Lung (tissue), 12 donors: Measurements from ENCODE around the gene KANSL3. TPM values are rescaled to one million over a fixed set of nuclear protein-coding genes. Genes with fewer than 3 reads are reported as not detected.

Source experiments
- ATAC-seq: fragments of 200-7000 bp; cut with Tn5 transposase; one replicate; pipeline ENCODE4 v1.9.1; 2020; ENCODE audit warnings: moderate number of reproducible peaks; ENCODE audit not compliant: insufficient read depth, low FRiP score
- DNase-seq, 3 donors: peaks; one replicate each; pipeline ENCODE4 v3.0.0-alpha.2; 2013 to 2017
- H3K27ac ChIP-seq, 2 donors: one replicate each; pipeline ENCODE4 v1.5.1; 2013; ENCODE audit warnings: mild to moderate bottlenecking in 2 of 2, moderate library complexity in 2 of 2, control low read depth in 1 of 2, inconsistent platforms in 1 of 2, low read depth in 1 of 2, low read length in 1 of 2
- H3K27me3 ChIP-seq, 3 donors: one replicate each; pipeline ENCODE4 v1.5.1; 2013; ENCODE audit warnings: low read length in 2 of 3; ENCODE audit not compliant: control insufficient read depth in 3 of 3, insufficient read depth in 3 of 3
- H3K36me3 ChIP-seq, 4 donors: one replicate each; pipeline ENCODE4 v1.5.1; 2013; ENCODE audit warnings: low read length in 4 of 4, mild to moderate bottlenecking in 1 of 4, moderate library complexity in 1 of 4; ENCODE audit not compliant: control insufficient read depth in 4 of 4, insufficient read depth in 4 of 4
- H3K4me1 ChIP-seq, 5 donors: one replicate each; pipeline ENCODE4 v1.5.1; 2013; ENCODE audit warnings: low read length in 5 of 5, mild to moderate bottlenecking in 2 of 5, moderate library complexity in 1 of 5; ENCODE audit not compliant: control insufficient read depth in 5 of 5, insufficient read depth in 5 of 5
- H3K4me3 ChIP-seq: one replicate; pipeline ENCODE4 v1.5.1; 2013; ENCODE audit warnings: mild to moderate bottlenecking, control low read depth, moderate library complexity
- H3K9ac ChIP-seq, 2 donors: one replicate each; pipeline ENCODE4 v1.5.1; 2013; ENCODE audit warnings: low read length in 2 of 2, control low read depth in 1 of 2; ENCODE audit not compliant: insufficient read depth in 1 of 2
- H3K9me3 ChIP-seq, 4 donors: one replicate each; pipeline ENCODE4 v1.5.1; 2013; ENCODE audit warnings: low read length in 3 of 4, mild to moderate bottlenecking in 1 of 4, moderate library complexity in 1 of 4; ENCODE audit not compliant: control insufficient read depth in 4 of 4, insufficient read depth in 3 of 4
- CTCF ChIP-seq: IDR thresholded peaks from 2 replicates; pipeline ENCODE4 v1.5.1; 2012; ENCODE audit warnings: mild to moderate bottlenecking; ENCODE audit errors: control extremely low read depth, extremely low read depth
- WGBS, 2 donors: extraction: QIAGEN DNeasy Blood & Tissue Kit; methylation state at CpG; one replicate each; pipeline ENCODE4 v1.1.7; 2013; 5-methylcytosine and 5-hydroxymethylcytosine counted together
- polyA plus RNA-seq, 2 donors: library from polyadenylated mRNA; stranded (reverse); fragments of 200-250 nt; gene quantifications; one replicate each; pipeline ENCODE4 v1.2.1, GENCODE V29; 2013
- total RNA-seq, 2 donors: library from RNA; depleted of rRNA in 1 of 2; stranded (reverse); fragments of >200 nt in 1 of 2; gene quantifications; one replicate each; pipeline ENCODE4 v1.2.1, GENCODE V29; 2014 to 2021
- donor health status: control.
- donor health status: control.
- donor health status: Bipolar disorder and iron deficiency.
- donor health status: healthy.
- donor health status: DM: yes; HTN: yes; CAD: no.

Gene KANSL3
- total and polyA plus RNA-seq, 4 donors: 16.7 to 91.4 (median 33.6) TPM

DNA sequence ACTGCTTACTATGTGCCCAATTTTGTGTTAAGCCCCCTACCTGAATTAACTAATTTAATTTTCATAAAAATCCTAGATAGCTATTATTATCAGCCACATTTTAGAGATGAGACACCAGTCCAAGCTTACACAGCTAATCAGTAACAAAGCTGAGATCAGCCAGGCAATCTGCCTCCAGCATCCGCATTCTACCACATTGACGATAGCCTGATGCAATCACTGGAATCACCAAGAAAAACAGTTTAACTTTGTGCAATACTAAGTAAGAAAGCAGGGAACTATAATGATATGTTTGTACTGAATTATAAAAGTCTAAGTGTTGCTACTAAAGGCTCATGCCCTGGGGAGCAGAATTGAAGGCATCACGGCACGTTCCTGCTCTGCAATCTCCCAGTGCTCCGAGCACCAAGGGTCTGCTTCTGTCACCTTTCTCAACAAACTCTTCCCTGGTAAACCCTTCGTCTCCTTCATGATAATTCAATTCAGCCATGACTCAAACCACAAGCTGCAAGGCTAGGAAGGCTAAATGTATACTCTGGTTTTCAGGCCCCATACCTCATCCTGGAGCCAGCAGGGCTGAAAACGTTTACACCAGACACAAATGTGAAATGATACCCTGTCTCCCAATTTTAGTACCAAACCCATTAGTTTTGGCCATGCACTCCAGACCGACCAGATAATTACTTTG lies 19.4 kb downstream of the KANSL3 start:
- ATAC-seq (peak; percentile 30), DNase-seq (peak in 1 of 3 donors; percentile 22)
- no peak overlapping the region for H3K4me3 ChIP-seq
- H3K4me1 ChIP-seq: peaks cover 0 to 10% (median 0%) of the 10 kb centered on the region in 5 donors
- no peaks in the 10 kb centered on the region for H3K9me3 ChIP-seq
- TF ChIP-seq CTCF: no peak
- H3K36me3 ChIP-seq: peaks cover 16 to 27% (median 24%) of the 10 kb centered on the region in 4 donors
- H3K27ac ChIP-seq: peak overlapping the region in 1 of 2 donors; percentile 76
- H3K27me3 ChIP-seq: no peaks in the 10 kb centered on the region
- H3K9ac ChIP-seq: no peak overlapping the region
- 48 to 78% methylated on average over 8 of the region's 8 CpGs for WGBS, 2 donors

DNA sequence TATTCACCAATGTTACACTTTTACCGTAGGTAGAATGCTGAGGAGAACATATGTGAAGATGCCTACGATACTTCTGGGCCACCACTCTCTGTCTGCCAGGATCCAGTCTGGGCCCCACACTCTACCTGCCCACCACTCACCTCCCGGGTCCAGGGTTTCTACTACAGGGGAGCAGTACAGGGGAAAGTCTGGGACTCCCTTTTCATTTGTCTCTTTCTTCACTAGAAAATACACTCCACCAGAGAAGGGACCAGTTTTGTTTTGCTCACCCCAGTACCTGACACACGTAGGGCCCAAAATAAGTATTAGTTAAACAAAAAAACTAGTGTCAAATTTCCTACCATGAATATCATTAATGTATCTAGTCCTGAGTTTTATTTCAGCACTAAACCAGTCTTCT lies 21.1 kb downstream of the KANSL3 start:
- DNase-seq: no peak
- peaks cover 26 to 35% (median 34%) of the 10 kb centered on the region in 4 donors for H3K36me3 ChIP-seq
- TF ChIP-seq CTCF: no peak
- H3K9ac ChIP-seq: no peak overlapping the region
- no peaks in the 10 kb centered on the region for H3K9me3 ChIP-seq
- 80 to 82% methylated on average over 4 of the region's 4 CpGs for WGBS, 2 donors
- H3K4me1 ChIP-seq: peaks cover 0 to 9% (median 0%) of the 10 kb centered on the region in 5 donors
- no peak overlapping the region for H3K4me3 ChIP-seq
- H3K27ac ChIP-seq: peak overlapping the region in 1 of 2 donors; percentile 7
- no peak for ATAC-seq
- H3K27me3 ChIP-seq: no peaks in the 10 kb centered on the region

GRCh38 chr2:96616535-96616934 lies 21.6 kb downstream of the KANSL3 start:
- Histone ChIP-seq H3K27me3 (no peaks in the 10 kb centered on the region), H3K4me1 (peaks cover 0 to 9% (median 0%) of the 10 kb centered on the region in 5 donors), H3K36me3 (peaks cover 30 to 37% (median 36%) of the 10 kb centered on the region in 4 donors), H3K27ac (no peak overlapping the region), H3K4me3 (no peak overlapping the region), H3K9me3 (no peaks in the 10 kb centered on the region), H3K9ac (no peak overlapping the region)
- no peak for TF ChIP-seq CTCF
- ATAC-seq: no peak
- WGBS, 2 donors: 85 to 86% methylated on average over 6 of the region's 6 CpGs
- no peak for DNase-seq
